ENCODE results near the gene KDM5B. TPM values are rescaled to one million over a fixed set of nuclear protein-coding genes. Genes with fewer than 3 reads are reported as not detected.
"Not testable (repeated sequence)": the region's sequence is repeated elsewhere in the genome, so short reads cannot be mapped to it uniquely, and the experiment has no call there.

The KDM5B gene
- total and polyA plus RNA-seq, 7 donors = 10.9 to 68.1 (median 29.7) TPM

DNA sequence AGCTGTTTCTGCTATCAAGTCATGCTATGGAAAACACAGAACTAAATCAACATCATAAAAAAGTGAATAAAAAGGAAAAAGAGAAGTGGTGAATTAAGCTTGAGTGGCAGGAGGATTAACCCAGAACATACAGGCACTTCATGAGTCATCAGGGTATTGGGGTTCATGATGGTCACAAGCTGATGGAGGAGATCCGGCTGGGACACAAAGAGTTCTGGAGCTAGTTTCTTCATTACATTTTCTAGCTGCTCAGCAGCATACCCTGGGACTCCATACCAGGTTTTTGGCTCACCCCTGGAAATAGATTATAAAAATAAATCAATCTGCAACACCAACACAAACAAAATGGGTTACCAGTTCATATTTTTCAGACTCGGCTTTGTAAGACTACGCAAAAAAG is 55.4 kb downstream of the KDM5B start:
- Histone ChIP-seq H3K36me3 (peaks cover 34 to 100% (median 51%) of the 10 kb centered on the region in 4 donors), H3K4me3 (no peak overlapping the region), H3K27me3 (no peaks in the 10 kb centered on the region), H3K27ac (no peak overlapping the region), H3K9me3 (no peaks in the 10 kb centered on the region), H3K4me1 (no peaks in the 10 kb centered on the region)
- intact Hi-C loops (cut with DNase I) = loop anchor here (5.0 to 10.0 kb wide), 2 partner anchors 60 to 252 kb away; partner anchors contain the start of genes PCAT6 and TMEM183A
- DNase-seq = no peak
- TF ChIP-seq CTCF (IDR thresholded peaks at IDR 0.05) (no peak), POLR2AphosphoS5 (IDR thresholded peaks at IDR 0.05) (no peak), EP300 (IDR thresholded peaks at IDR 0.05) (no peak), POLR2A (IDR thresholded peaks at IDR 0.05) (no peak)
- 70 to 78% methylated on average over 3 of the region's 3 CpGs for WGBS, 2 donors

DNA sequence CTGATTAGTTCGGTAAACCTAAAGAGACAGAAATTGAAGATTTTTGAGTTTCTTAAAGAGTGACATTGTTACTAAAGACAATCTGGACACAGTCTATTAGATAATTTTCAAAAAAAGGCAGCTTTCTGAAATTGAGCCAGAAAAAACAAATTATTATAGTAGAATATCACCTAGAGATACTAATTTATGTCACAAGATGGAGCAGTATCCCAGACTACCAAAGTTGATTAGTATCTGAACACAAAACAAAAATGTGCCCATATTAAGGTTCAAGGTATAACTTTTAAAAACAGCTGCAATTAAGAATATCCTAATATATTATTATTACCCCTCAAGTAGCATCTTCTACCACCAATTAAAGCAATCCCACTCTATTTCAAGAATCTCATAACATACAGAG is 57.5 kb downstream of the KDM5B start:
- Histone ChIP-seq H3K4me1 (no peaks in the 10 kb centered on the region), H3K27ac (no peak overlapping the region), H3K27me3 (no peaks in the 10 kb centered on the region), H3K9me3 (no peaks in the 10 kb centered on the region), H3K4me3 (no peak overlapping the region), H3K36me3 (peaks cover 25 to 87% (median 45%) of the 10 kb centered on the region in 4 donors)
- WGBS, 2 donors = 96 to 97% methylated on average over 1 of the region's 1 CpG
- TF ChIP-seq POLR2AphosphoS5 (IDR thresholded peaks at IDR 0.05) (no peak), EP300 (IDR thresholded peaks at IDR 0.05) (no peak)
- intact Hi-C loops (cut with DNase I) = loop anchor here (5.0 to 10.0 kb wide), 2 partner anchors 62 to 254 kb away; partner anchors contain the start of genes PCAT6 and TMEM183A
- no peak for DNase-seq

GRCh38 chr1:202750024-202750423 is 58.2 kb downstream of the KDM5B start:
- no peaks in the 10 kb centered on the region for H3K9me3 ChIP-seq
- H3K4me1 ChIP-seq = no peaks in the 10 kb centered on the region
- H3K4me3 ChIP-seq = no peak overlapping the region
- H3K27ac ChIP-seq = no peak overlapping the region
- no peaks in the 10 kb centered on the region for H3K27me3 ChIP-seq
- TF ChIP-seq POLR2A (IDR thresholded peaks at IDR 0.05) = no peak
- TF ChIP-seq POLR2AphosphoS5 (IDR thresholded peaks at IDR 0.05) = no peak
- TF ChIP-seq CTCF (IDR thresholded peaks at IDR 0.05) = no peak
- no peak for TF ChIP-seq EP300 (IDR thresholded peaks at IDR 0.05)
- H3K36me3 ChIP-seq = peaks cover 24 to 87% (median 46%) of the 10 kb centered on the region in 4 donors
- intact Hi-C loops (cut with DNase I) = loop anchor here (5.0 to 10.0 kb wide), 2 partner anchors 62 to 255 kb away; partner anchors contain the start of genes PCAT6 and TMEM183A
- 92 to 96% methylated on average over 2 of the region's 2 CpGs for WGBS, 2 donors
- no peak for DNase-seq

GRCh38 chr1:202745323-202745888 is 62.8 kb downstream of the KDM5B start:
- no peak for TF ChIP-seq POLR2A (IDR thresholded peaks at IDR 0.05)
- no peak for TF ChIP-seq EP300 (IDR thresholded peaks at IDR 0.05)
- TF ChIP-seq POLR2AphosphoS5 (IDR thresholded peaks at IDR 0.05) = no peak
- TF ChIP-seq CTCF (IDR thresholded peaks at IDR 0.05) = no peak
- Histone ChIP-seq H3K4me1 (no peaks in the 10 kb centered on the region), H3K27ac (no peak overlapping the region), H3K4me3 (no peak overlapping the region), H3K36me3 (peaks cover 21 to 86% (median 50%) of the 10 kb centered on the region in 4 donors), H3K9me3 (no peaks in the 10 kb centered on the region), H3K27me3 (no peaks in the 10 kb centered on the region)
- no peak for DNase-seq
- intact Hi-C loops (cut with DNase I) = no loop called here
- WGBS, 2 donors = 94 to 96% methylated on average over 3 of the region's 3 CpGs

DNA sequence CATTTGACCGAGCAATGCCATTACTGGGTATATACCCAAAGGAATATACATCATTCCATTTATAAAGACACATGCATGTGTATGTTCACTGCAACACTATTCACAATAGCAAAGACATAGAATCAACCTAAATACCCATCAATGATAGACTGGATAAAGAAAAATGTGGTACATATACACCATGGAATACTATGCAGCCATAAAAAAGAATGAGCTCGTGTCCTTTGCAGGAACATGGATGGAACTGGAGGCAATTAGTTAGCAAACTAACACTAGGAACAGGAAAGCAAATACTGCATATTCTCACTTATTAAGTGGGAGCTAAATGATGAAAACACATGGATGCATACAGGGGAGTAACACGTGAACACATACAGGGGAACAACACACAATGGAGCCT is 63.5 kb downstream of the KDM5B start:
- H3K9me3 ChIP-seq; H3K4me1 ChIP-seq; H3K4me3 ChIP-seq; DNase-seq; intact Hi-C loops (cut with DNase I); H3K27ac ChIP-seq; H3K27me3 ChIP-seq: not testable (repeated sequence)
- peaks cover 23 to 84% (median 45%) of the 10 kb centered on the region in 4 donors for H3K36me3 ChIP-seq
- WGBS, 2 donors = 99 to 100% methylated on average over 3 of the region's 3 CpGs

DNA sequence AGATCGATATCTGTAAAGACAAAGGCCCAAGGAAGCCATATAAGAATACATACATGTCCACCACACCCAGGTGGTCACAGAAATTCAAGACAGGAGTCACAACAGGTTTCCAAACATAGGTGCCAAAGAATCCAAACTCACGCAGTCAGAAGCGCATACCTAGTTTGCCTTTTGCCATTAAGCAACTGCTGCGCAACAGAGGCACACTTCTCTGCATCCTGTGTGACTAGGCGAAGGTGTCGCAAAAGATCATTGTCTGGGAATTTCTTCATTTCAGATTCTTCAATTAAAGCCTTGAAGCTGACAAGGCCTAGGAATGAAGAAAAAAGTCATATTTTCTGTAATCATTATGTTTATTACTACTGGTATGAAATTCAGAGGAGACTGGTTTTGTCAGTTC is 65.7 kb downstream of the KDM5B start:
- WGBS, 2 donors = 96 to 98% methylated on average over 6 of the region's 6 CpGs
- no peaks in the 10 kb centered on the region for H3K27me3 ChIP-seq
- peaks cover 23 to 74% (median 35%) of the 10 kb centered on the region in 4 donors for H3K36me3 ChIP-seq
- no peaks in the 10 kb centered on the region for H3K4me1 ChIP-seq
- H3K9me3 ChIP-seq = no peaks in the 10 kb centered on the region
- TF ChIP-seq POLR2AphosphoS5 (IDR thresholded peaks at IDR 0.05) (no peak), EP300 (IDR thresholded peaks at IDR 0.05) (no peak), CTCF (IDR thresholded peaks at IDR 0.05) (no peak), POLR2A (IDR thresholded peaks at IDR 0.05) (no peak)
- intact Hi-C loops (cut with DNase I) = no loop called here
- no peak for DNase-seq
- H3K4me3 ChIP-seq = no peak overlapping the region
- H3K27ac ChIP-seq = no peak overlapping the region
